Fibroblast of pulmonary artery (primary cell): ENCODE results near the gene ADGRG4.
"Not testable (repeated sequence)": the region's sequence is repeated elsewhere in the genome, so short reads cannot be mapped to it uniquely, and the experiment has no call there.

Experiments
- DNase-seq: peaks from one replicate; pipeline ENCODE4 v3.0.0-alpha.2; 2010; ENCODE audit warnings: low read depth
- H3K4me3 ChIP-seq: replicated peaks from 2 replicates; pipeline ENCODE4 v1.5.1; 2011; ENCODE audit warnings: low read depth, mild to moderate bottlenecking, control low read depth, low read length, moderate library complexity
- TF ChIP-seq, protein P1 (sequence below): IDR thresholded peaks from 2 replicates; pipeline ENCODE4 v1.5.1; 2011; ENCODE audit warnings: mild to moderate bottlenecking, control low read depth, low read length, inconsistent platforms; ENCODE audit errors: missing control alignments

ADGRG4 gene

DNA sequence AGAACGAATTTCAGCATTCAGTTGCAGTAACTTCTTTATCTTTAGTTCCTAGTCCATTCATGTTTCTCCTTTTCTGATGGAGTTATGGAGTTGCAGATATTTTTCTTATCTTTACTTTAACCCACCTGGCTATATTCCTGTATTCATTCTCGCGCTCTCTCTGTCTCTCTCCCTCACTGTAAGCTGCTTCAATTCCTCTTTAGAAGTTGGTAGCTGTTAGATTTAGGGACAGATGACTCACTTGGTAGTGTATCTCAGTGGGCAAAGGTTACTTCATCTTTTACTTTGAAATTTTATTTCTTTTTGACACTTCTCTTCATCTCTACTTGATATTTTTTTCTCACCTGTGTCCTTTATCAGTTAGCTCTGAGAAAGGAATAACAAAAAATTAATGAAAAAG lies 137.4 kb downstream of the ADGRG4 start:
- H3K4me3 ChIP-seq, result no peak overlapping the region
- TF ChIP-seq, protein P1, sequence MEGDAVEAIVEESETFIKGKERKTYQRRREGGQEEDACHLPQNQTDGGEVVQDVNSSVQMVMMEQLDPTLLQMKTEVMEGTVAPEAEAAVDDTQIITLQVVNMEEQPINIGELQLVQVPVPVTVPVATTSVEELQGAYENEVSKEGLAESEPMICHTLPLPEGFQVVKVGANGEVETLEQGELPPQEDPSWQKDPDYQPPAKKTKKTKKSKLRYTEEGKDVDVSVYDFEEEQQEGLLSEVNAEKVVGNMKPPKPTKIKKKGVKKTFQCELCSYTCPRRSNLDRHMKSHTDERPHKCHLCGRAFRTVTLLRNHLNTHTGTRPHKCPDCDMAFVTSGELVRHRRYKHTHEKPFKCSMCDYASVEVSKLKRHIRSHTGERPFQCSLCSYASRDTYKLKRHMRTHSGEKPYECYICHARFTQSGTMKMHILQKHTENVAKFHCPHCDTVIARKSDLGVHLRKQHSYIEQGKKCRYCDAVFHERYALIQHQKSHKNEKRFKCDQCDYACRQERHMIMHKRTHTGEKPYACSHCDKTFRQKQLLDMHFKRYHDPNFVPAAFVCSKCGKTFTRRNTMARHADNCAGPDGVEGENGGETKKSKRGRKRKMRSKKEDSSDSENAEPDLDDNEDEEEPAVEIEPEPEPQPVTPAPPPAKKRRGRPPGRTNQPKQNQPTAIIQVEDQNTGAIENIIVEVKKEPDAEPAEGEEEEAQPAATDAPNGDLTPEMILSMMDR, result no peak
- DNase-seq, result no peak

DNA sequence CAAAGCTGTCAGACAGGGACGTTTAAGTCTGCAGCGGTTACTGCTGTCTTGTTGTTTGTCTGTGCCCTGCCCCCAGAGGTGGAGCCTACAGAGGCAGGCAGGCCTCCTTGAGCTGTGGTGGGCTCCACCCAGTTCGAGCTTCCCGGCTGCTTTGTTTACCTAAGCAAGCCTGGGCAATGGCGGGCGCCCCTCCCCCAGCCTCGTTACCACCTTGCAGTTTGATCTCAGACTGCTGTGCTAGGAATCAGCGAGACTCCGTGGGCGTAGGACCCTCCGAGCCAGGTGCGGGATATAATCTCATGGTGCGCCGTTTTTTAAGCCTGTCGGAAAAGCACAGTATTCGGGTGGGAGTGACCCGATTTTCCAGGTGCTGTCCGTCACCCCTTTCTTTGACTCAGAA lies 144.9 kb downstream of the ADGRG4 start:
- DNase-seq, H3K4me3 ChIP-seq: not testable (repeated sequence)

DNA sequence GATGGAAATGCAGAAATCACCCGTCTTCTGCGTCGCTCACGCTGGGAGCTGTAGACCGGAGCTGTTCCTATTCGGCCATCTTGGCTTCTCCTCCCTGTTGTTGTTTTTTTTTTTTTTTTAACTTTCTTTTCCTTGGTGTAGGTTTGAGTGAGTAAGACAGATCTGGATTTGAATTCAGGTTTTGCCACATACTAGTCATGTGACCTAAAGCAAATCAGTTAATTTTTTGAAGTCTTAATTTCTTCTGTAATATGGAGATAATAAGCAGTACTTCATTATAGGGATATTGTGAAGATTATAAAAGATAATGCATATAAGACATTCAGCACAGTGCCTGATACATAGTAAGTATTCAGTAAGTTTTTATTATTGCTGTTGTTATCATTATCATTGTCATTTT lies 145.4 kb downstream of the ADGRG4 start:
- H3K4me3 ChIP-seq, result no peak overlapping the region
- TF ChIP-seq, protein P1, result no peak
- no peak for DNase-seq

DNA sequence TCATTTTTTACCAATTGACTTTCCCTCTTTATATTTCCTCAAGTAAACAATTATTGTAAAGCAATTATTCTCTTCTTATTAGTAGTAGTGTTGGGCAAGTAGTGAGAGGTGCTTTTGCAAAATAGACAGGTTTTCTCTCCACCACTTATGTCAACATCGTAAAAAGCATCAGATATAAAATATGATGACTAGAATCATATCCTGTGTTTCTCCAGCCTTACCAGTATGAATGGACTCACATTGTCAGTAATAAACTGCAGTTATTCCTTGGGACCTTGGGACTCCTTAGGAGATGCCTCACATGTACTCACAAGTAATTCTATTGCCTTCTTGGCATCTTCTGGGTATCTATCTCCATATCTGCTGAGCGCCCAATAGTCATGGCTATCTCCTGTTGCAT lies 146.5 kb downstream of the ADGRG4 start:
- TF ChIP-seq, protein P1, result no peak
- H3K4me3 ChIP-seq, result no peak overlapping the region
- no peak for DNase-seq

DNA sequence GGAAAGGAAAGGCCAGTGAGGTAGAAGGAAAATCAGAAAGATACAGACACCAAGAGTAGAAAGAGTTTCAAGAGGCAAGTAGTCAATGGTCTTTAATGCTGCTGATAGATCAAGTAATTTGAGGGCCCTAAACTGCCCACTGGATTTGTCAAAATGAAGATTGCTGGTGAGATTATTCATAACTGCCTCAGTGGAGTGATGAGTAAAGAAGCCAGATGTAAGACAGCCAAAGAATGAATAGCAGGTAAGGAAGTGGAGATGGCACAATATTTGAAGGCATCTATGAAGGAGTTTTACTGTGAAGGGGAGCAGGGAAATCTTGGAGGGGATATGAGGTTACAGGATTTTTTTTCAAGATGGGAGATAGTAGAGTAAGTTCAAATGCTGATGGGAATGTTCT lies 147.2 kb downstream of the ADGRG4 start:
- TF ChIP-seq, protein P1, result no peak
- DNase-seq, result no peak
- no peak overlapping the region for H3K4me3 ChIP-seq

DNA sequence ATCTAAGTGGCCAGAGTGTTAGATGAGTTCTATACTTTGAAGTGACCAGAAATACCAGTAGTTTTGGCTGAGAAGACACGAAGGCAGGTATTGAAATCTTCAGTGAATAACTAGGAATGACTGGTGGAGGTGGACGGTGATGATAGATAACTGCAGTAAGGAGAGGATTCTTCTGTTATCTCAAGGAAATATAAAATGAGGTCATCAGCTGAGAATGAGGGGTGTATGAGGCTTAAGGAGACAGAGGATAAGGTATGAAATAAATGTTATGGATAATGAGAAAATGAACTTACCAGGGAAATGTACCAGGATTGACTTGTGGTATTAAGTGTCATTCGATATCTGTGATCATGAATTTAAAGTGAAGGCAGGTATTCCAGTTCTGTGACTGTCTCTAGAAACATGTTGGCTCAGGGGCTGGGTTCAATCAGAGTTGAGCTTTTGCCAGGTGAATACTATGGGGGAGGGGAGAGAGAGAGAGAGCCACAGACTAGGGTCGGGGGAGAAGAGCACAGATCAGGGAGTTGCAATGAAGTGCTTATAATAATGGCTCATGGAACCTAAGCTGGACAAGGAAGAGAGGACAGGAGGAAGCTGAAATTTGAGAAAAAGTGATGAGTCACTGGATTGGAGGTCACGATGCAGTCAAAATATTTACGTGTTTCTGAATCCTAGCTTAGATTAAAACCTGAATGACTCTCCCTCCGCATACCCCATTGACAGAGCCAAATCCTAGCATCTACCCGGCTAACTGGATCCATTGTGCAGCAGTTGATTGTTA lies 149.5 kb downstream of the ADGRG4 start:
- no peak overlapping the region for H3K4me3 ChIP-seq
- DNase-seq, result no peak
- TF ChIP-seq, protein P1, result no peak

DNA sequence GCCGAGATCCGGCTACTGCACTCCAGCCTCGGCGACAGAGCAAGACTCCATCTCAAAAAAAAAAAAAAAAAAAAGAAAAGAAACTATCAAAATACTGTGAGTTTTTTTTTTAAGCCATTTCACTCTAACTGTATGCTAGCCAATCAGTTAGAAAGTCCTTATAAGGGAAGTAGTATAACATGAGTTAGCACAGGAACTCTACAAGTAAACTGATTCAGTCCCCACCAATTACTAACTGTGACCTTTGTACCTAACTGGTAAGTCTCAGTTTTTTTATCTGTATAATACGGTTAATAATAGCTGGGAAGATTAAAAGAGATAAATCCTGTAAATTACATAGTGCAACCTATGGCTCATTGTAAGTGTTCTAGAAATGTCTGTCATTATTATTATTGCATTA lies 151.9 kb downstream of the ADGRG4 start:
- TF ChIP-seq, protein P1, result no peak
- H3K4me3 ChIP-seq, result no peak overlapping the region
- DNase-seq, result no peak
